ENCODE data around the gene SLC8A2.

SLC8A2 gene

DNA sequence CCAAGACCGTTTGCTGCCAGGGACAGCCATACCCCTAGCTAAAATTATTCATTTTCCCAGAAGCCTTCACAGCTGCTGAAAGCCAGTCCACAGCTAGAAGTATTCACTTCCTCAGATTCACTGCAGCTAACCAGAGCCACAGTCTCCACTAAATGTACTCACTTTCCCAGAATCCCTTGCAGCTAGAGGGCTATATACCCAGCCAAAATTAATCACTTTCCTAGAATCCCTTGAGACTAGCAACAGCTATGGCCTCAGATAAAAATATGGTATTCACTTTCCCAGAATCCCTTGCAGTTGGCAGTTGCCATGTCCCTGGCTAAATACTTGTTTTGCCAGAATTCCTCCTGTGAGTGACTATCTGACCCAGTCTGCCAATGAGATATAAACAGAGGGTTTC lies 38.6 kb downstream of the SLC8A2 start:
- no peak for DNase-seq (ENCODE audit: low spot score)
- TF ChIP-seq, protein P1, sequence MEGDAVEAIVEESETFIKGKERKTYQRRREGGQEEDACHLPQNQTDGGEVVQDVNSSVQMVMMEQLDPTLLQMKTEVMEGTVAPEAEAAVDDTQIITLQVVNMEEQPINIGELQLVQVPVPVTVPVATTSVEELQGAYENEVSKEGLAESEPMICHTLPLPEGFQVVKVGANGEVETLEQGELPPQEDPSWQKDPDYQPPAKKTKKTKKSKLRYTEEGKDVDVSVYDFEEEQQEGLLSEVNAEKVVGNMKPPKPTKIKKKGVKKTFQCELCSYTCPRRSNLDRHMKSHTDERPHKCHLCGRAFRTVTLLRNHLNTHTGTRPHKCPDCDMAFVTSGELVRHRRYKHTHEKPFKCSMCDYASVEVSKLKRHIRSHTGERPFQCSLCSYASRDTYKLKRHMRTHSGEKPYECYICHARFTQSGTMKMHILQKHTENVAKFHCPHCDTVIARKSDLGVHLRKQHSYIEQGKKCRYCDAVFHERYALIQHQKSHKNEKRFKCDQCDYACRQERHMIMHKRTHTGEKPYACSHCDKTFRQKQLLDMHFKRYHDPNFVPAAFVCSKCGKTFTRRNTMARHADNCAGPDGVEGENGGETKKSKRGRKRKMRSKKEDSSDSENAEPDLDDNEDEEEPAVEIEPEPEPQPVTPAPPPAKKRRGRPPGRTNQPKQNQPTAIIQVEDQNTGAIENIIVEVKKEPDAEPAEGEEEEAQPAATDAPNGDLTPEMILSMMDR (IDR thresholded peaks at IDR 0.05; ENCODE audit: extremely low read depth, missing control alignments), result no peak

DNA sequence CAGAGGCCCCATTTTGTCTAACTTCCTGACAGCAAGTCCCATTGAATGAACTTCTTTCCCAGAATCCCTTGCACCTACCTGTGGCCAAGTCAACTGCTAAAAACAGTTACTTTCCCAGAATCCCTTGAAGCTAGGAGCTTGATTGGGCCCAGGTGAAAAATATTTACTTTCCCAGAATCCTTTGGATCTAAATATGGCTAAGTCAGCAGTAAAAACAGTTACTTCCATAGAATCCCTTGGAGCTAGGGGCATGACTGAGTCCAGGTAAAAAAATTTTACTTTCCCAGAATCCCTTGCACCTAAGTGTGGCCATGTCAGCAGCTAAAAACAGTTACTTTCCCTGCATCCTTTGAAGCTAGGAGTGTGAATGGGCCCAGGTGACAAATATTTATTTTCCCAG lies 39.2 kb downstream of the SLC8A2 start:
- TF ChIP-seq, protein P1 (IDR thresholded peaks at IDR 0.05; ENCODE audit: extremely low read depth, missing control alignments), result no peak

GRCh38 chr19:47432091-47432490 lies 39.6 kb downstream of the SLC8A2 start:
- TF ChIP-seq, protein P1 (IDR thresholded peaks at IDR 0.05; ENCODE audit: extremely low read depth, missing control alignments), result no peak
- DNase-seq (ENCODE audit: low spot score), result no peak

More for the DNA sequence above, 39.2 kb downstream of the SLC8A2 start:
- no peak for DNase-seq (ENCODE audit: low spot score)

- TF ChIP-seq, protein P1 (IDR thresholded peaks at IDR 0.05; ENCODE audit: extremely low read depth, missing control alignments), result no peak
- no peak for DNase-seq (ENCODE audit: low spot score)
Measured at GRCh38 chr19:47430041-47430802, 41.5 kb downstream of the SLC8A2 start.

- TF ChIP-seq, protein P1 (IDR thresholded peaks at IDR 0.05; ENCODE audit: extremely low read depth, missing control alignments), result no peak
- DNase-seq (ENCODE audit: low spot score), result no peak
Measured at GRCh38 chr19:47429140-47429793, 42.4 kb downstream of the SLC8A2 start.

DNA sequence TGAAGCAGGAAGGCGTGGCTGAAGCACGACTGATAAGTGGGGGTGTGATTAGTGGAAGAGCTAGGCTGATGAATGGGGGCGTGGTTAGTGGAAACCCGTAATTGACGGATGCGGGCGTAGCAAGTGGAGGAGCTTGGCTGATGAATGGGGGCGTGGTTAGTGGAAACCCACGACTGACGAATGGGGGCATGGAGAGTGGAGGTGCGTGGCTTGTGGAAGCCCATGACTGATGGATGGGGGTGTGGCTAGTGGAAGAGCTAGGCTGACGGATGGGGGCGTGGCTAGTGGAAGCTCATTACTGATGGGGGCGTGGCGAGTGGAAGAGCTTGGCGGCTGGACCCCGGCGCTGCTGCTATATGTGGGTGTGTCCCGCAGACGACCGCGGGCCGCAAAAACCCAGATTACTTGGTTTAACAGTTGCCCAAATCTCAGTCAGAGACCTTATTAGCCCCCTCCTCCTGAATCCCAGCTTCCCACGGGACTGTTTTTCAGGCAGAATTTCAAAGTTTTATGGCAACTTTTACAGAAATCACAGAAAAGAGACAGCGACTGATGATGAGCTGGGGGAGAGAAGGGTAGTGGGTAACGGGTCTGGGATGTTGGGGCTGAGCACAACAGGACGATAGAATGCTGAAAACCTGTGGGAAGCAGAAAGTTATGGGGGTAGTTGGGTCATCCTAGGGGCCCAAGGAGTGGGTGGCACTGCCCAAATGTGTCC lies 43.4 kb downstream of the SLC8A2 start:
- peak; percentile 93 for DNase-seq (ENCODE audit: low spot score)
- TF ChIP-seq, protein P1 (IDR thresholded peaks at IDR 0.05; ENCODE audit: extremely low read depth, missing control alignments), result no peak
